Measurements from ENCODE around the gene FAM222B. TPM values are rescaled to one million over a fixed set of nuclear protein-coding genes. Genes with fewer than 3 reads are reported as not detected.

FAM222B gene
- total and polyA plus RNA-seq, 2 donors (not counting 1 experiment from before 2014, with no cell fraction given): 10.8 to 23.1 TPM

DNA sequence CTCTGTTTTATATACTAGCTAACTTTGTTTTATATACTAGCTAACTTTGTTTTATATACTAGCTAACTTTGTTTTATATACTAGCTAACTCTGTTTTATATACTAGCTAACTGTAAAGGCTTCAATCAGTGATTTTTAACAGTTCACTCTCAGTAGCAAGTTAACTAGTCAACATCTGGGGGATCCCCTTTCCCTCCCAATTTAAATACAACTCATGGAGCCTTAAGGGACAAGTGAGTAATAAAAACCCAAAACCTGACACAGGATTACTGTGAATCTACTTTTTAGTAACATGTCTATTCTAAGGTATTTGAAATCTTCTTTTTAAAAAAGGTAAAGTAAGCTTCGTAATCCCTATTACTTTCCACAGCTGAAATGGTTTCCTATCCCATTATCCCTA is 32.2 kb downstream of the FAM222B start:
- WGBS (ENCODE audit: insufficient coverage): no CpG with 5 or more reads among the region's 1 CpG
- ATAC-seq (ENCODE audit: low read depth) (no peak), DNase-seq (no peak)
- intact Hi-C loops (cut with micrococcal nuclease): no loop called here
- peaks cover 5% of the 10 kb centered on the region for H4K20me1 ChIP-seq (ENCODE audit: control insufficient read depth, insufficient read depth, low read length, poor library complexity, severe bottlenecking)
- Mint-ChIP-seq H3K27me3 (no peaks in the 10 kb centered on the region), H3K4me3 (peak overlapping the region; percentile 23), H3K9me3 (ENCODE audit: insufficient read depth) (no peaks in the 10 kb centered on the region), H3K27ac (no peak overlapping the region), H3K4me1 (peaks cover 36% of the 10 kb centered on the region)
- no peak for TF ChIP-seq EZH2 (IDR thresholded peaks at IDR 0.05; ENCODE audit: borderline replicate concordance, insufficient read depth, low read depth, low read length, poor library complexity, severe bottlenecking)
- TF ChIP-seq, protein P1, sequence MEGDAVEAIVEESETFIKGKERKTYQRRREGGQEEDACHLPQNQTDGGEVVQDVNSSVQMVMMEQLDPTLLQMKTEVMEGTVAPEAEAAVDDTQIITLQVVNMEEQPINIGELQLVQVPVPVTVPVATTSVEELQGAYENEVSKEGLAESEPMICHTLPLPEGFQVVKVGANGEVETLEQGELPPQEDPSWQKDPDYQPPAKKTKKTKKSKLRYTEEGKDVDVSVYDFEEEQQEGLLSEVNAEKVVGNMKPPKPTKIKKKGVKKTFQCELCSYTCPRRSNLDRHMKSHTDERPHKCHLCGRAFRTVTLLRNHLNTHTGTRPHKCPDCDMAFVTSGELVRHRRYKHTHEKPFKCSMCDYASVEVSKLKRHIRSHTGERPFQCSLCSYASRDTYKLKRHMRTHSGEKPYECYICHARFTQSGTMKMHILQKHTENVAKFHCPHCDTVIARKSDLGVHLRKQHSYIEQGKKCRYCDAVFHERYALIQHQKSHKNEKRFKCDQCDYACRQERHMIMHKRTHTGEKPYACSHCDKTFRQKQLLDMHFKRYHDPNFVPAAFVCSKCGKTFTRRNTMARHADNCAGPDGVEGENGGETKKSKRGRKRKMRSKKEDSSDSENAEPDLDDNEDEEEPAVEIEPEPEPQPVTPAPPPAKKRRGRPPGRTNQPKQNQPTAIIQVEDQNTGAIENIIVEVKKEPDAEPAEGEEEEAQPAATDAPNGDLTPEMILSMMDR (IDR thresholded peaks at IDR 0.05): no peak
- POLR2A ChIA-PET: no interaction called here
- no peaks in the 10 kb centered on the region for H3K27me3 ChIP-seq (replicated peaks in 1 of 4; ENCODE audit: control extremely low read depth in 1 of 4, control insufficient read depth in 3 of 4, insufficient read depth in 4 of 4, low read length in 3 of 4)
- no peak overlapping the region for H3K4me2 ChIP-seq (replicated peaks; ENCODE audit: low read depth, low read length, poor library complexity, severe bottlenecking)
- no peak overlapping the region for H3K9ac ChIP-seq (ENCODE audit: low read length)
- H3K27ac ChIP-seq (ENCODE audit: low read length in 2 of 2): no peak overlapping the region
- H3K9me3 ChIP-seq (ENCODE audit: control extremely low read depth in 1 of 3, control insufficient read depth in 2 of 3, insufficient read depth in 1 of 3, low read length in 2 of 3): no peaks in the 10 kb centered on the region
- no peak overlapping the region for H3K4me3 ChIP-seq (ENCODE audit: control extremely low read depth in 1 of 5, extremely low read depth in 1 of 5, insufficient read depth in 1 of 5, low read depth in 2 of 5, low read length in 4 of 5)
- H2AFZ ChIP-seq (ENCODE audit: insufficient read depth, low read depth, low read length, poor library complexity, severe bottlenecking): no peak overlapping the region
- H3K36me3 ChIP-seq (replicated peaks in 1 of 2; ENCODE audit: control extremely low read depth in 1 of 2, control insufficient read depth in 1 of 2, extremely low read depth in 1 of 2, insufficient read depth in 2 of 2, low read length in 1 of 2): peaks cover 2% of the 10 kb centered on the region in 2 experiments
- H3K79me2 ChIP-seq (ENCODE audit: control insufficient read depth, insufficient read depth, low read length): peaks cover 80% of the 10 kb centered on the region
- H3K4me1 ChIP-seq (ENCODE audit: control insufficient read depth in 2 of 2, insufficient read depth in 2 of 2, low read length in 2 of 2): peaks cover 12 to 16% of the 10 kb centered on the region in 2 donors
- CTCF ChIA-PET: interaction anchor here (0.8 to 2.7 kb wide), 6 partner anchors 10 to 138 kb away, joined by 3 to 18 read pairs (median 4); no protein-coding TSS in a partner anchor

DNA sequence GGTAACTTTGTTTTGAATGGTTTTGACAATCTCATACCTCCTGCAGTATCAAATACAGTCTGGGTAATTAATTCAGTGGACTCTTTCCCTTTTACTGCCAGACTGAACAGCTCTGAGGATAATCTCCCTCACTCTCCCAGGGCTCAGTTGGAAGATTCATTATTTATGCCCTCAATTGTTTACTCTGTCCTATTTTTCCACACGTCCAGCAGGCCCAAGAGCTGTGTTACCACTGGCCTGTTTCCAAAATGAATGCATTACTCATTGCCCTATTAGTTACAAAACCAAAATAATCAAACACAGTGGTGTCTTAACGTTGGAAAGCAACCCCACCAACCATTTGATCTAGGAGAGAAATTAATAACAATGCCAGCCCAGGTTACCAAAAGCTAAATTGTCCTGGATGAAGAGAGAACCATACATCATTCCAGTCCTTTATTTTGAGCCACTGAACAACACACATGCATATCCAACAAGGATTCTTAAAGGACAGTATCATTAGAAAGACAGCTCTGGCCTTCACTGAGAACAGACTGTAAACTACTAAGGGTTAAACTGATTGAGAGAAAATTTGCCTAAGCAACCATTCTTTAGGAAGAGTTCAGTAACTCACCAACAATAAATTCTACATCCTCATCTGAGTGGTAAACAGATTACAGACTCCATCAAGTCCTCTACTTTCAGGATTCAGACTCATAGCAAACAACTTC is 34.5 kb downstream of the FAM222B start:
- ChIA-PET POLR2A (interaction anchor here (0.6 kb wide), 2 partner anchors 24 to 44 kb away, joined by 7 to 10 read pairs; no protein-coding TSS in a partner anchor), CTCF (interaction anchor here (0.8 to 0.9 kb wide), 2 partner anchors 44 to 81 kb away, joined by 5 read pairs; no protein-coding TSS in a partner anchor)
- WGBS (ENCODE audit: insufficient coverage): 78% methylated on average over 1 of the region's 2 CpGs
- ATAC-seq (ENCODE audit: low read depth) (no peak), DNase-seq (no peak)
- H3K9me3 Mint-ChIP-seq (ENCODE audit: insufficient read depth): no peaks in the 10 kb centered on the region
- H3K79me2 ChIP-seq (ENCODE audit: control insufficient read depth, insufficient read depth, low read length): peaks cover 80% of the 10 kb centered on the region
- no peak overlapping the region for H3K4me2 ChIP-seq (replicated peaks; ENCODE audit: low read depth, low read length, poor library complexity, severe bottlenecking)
- H3K27me3 Mint-ChIP-seq: no peaks in the 10 kb centered on the region
- TF ChIP-seq, protein P1 (IDR thresholded peaks at IDR 0.05): no peak
- TF ChIP-seq EZH2 (IDR thresholded peaks at IDR 0.05; ENCODE audit: borderline replicate concordance, insufficient read depth, low read depth, low read length, poor library complexity, severe bottlenecking): no peak
- peak overlapping the region in 1 of 2 donors; percentile 11 for H3K27ac ChIP-seq (ENCODE audit: low read length in 2 of 2)
- no peak overlapping the region for H3K4me3 Mint-ChIP-seq
- no peaks in the 10 kb centered on the region for H3K9me3 ChIP-seq (ENCODE audit: control extremely low read depth in 1 of 3, control insufficient read depth in 2 of 3, insufficient read depth in 1 of 3, low read length in 2 of 3)
- peaks cover 2 to 4% of the 10 kb centered on the region in 2 experiments for H3K36me3 ChIP-seq (replicated peaks in 1 of 2; ENCODE audit: control extremely low read depth in 1 of 2, control insufficient read depth in 1 of 2, extremely low read depth in 1 of 2, insufficient read depth in 2 of 2, low read length in 1 of 2)
- H3K27ac Mint-ChIP-seq: peak overlapping the region; percentile 63
- H2AFZ ChIP-seq (ENCODE audit: insufficient read depth, low read depth, low read length, poor library complexity, severe bottlenecking): no peak overlapping the region
- H3K9ac ChIP-seq (ENCODE audit: low read length): no peak overlapping the region
- intact Hi-C loops (cut with micrococcal nuclease): no loop called here
- H3K4me1 Mint-ChIP-seq: peaks cover 34% of the 10 kb centered on the region
- H3K27me3 ChIP-seq (replicated peaks in 1 of 4; ENCODE audit: control extremely low read depth in 1 of 4, control insufficient read depth in 3 of 4, insufficient read depth in 4 of 4, low read length in 3 of 4): no peaks in the 10 kb centered on the region
- no peak overlapping the region for H3K4me3 ChIP-seq (ENCODE audit: control extremely low read depth in 1 of 5, extremely low read depth in 1 of 5, insufficient read depth in 1 of 5, low read depth in 2 of 5, low read length in 4 of 5)
- peaks cover 5% of the 10 kb centered on the region for H4K20me1 ChIP-seq (ENCODE audit: control insufficient read depth, insufficient read depth, low read length, poor library complexity, severe bottlenecking)
- H3K4me1 ChIP-seq (ENCODE audit: control insufficient read depth in 2 of 2, insufficient read depth in 2 of 2, low read length in 2 of 2): peaks cover 12 to 14% of the 10 kb centered on the region in 2 donors
